Fibroblast of skin of right biceps (primary cell): ENCODE results near the gene PATE1.
A peak's percentile ranks its signal among the peaks of the same experiment; 100 is the strongest.
"Not testable (repeated sequence)": the region's sequence is repeated elsewhere in the genome, so short reads cannot be mapped to it uniquely, and the experiment has no call there.

Experiments
- DNase-seq: peaks from one replicate; pipeline ENCODE4 v3.0.0-alpha.2; 2013

The PATE1 gene, protein sequence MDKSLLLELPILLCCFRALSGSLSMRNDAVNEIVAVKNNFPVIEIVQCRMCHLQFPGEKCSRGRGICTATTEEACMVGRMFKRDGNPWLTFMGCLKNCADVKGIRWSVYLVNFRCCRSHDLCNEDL

DNA sequence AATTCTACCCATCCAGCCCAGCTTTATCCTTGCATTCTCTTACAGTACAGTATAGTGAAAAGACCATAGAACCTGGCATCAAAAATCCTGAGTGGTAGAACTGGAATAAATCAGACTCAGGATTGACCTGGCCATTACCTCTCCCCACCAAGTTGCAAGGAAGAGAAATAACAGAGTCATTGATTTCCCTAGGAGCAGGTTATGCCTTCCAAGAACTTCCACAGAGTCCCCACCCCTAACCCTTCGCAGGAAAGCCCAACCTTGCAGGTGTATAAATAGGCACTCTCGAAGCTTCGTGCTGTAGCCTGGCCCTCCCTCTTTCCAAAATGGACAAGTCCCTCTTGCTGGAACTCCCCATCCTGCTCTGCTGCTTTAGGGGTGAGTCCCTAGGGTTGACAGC is at the start of gene PATE1:
Gene PATE1 (plus strand): TSS at position 301 of the 400 bp plus-strand sequence. CDS start 26 bp downstream, at position 327.
- DNase-seq, result no peak

DNA sequence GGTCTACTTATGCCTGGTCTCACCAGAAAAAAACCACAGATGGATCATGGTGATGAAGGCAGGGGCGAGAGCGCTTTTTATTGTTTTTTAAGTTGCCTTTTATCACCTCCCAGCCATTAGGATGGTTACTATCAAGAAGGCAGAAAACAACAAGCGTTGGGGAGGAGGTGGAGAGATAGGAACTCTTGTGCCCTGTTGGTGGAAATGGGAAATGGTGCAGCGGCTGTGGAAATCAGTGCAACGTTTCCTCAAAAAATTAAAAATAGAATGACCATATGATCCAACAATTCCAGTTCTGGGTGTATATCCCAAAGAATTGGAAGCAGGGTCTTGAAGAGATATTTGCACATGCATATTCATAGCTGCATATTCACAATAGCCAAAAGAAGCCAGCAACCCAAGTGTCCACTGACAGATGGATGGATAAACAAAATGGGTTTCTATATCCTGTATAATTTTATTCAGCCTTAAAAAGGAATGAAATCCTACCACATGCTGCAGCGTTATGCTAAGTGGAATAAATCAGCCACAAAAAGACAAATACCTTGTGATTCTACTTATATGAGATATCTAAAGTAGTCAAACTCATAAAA is 45.0 kb upstream of the PATE1 start:
- DNase-seq, result no peak

GRCh38 chr11:125701858-125702621 is 44.0 kb upstream of the PATE1 start:
- no peak for DNase-seq

DNA sequence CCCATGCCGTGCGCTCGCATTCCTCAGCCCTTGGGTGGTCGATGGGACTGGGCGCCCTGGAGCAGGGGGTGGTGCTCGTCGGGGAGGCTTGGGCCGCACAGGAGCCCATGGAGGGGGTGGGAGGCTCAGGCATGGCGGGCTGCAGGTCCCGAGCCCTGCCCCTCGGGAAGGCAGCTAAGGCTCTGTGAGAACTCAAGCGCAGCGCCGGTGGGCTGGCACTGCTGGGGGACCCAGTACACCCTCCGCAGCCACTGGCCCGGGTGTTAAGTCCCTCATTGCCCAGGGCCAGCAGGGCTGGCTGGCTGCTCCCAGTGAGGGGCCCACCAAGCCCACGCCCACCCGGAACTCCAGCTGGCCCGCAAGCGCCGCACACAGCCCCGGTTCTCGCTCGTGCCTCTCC is 41.4 kb upstream of the PATE1 start:
- not testable (repeated sequence) for DNase-seq

- no peak for DNase-seq
Measured at GRCh38 chr11:125720781-125721180, 25.3 kb upstream of the PATE1 start.

GRCh38 chr11:125724125-125724524 is 22.0 kb upstream of the PATE1 start:
- no peak for DNase-seq

DNA sequence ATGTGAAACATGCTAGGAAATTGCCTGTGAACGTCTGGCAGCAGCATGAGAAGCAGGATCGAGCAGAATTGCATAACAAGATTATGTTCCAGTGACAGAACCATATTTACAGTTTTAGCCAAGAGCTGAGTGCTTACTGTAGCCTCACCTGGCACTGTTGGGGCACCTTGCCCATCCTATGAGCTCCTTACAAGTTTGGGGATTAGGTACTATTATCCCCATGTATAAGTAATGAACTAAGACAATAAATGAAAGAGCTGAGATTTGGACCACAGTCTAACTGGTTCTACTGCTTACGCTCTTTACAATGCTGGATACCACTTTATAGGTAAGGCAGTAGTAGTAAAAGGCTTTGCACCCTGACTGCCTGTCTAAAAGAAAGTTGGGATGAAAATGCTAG is 17.1 kb upstream of the PATE1 start:
- DNase-seq, result no peak

GRCh38 chr11:125740617-125741016 is 5.5 kb upstream of the PATE1 start:
- no peak for DNase-seq

- no peak for DNase-seq
Measured at GRCh38 chr11:125743681-125744080, 2.4 kb upstream of the PATE1 start.

DNA sequence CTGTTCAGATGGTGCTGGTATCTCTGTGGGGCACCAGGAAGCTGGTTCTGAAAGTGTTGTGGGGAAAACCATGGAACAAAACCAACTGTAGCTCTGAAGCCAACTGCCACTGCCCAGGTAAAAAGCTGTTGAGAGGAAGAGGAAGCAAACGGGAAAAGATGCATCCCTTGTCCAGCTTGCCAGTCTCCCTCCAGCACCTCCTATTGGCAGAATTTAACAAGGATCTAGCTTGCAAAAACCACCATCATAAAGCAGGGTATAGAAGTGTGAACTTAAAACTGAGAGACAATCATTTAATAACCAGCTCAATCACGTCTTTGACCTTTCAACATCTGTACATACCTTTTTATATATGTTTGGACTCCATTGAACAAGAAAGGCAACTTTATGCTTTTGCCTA is 4.5 kb downstream of the PATE1 start:
- no peak for DNase-seq

- DNase-seq, result no peak
Measured at GRCh38 chr11:125756050-125756449, 10.0 kb downstream of the PATE1 start.

- no peak for DNase-seq
Measured at GRCh38 chr11:125762445-125762844, 16.4 kb downstream of the PATE1 start.

GRCh38 chr11:125763483-125763882 is 17.4 kb downstream of the PATE1 start:
- no peak for DNase-seq

DNA sequence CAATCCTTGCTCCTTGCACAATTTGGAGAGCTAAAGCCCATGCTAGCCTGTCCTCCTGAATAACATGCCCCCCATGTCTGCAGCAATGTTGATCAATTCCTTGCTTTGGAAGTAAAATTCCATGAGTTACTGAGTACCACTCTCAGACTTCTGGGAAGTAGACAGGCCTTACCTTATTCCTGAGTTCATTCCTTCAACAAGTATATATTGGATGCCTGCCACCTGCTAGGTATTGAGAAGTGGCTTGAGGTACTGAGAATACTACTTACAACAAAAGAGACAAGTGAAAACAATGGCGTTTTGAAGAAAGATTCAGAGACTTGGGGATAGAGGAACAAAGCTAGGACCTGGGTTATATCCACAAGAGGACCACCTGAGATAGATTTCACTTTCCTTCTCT is 20.2 kb downstream of the PATE1 start:
- no peak for DNase-seq

DNA sequence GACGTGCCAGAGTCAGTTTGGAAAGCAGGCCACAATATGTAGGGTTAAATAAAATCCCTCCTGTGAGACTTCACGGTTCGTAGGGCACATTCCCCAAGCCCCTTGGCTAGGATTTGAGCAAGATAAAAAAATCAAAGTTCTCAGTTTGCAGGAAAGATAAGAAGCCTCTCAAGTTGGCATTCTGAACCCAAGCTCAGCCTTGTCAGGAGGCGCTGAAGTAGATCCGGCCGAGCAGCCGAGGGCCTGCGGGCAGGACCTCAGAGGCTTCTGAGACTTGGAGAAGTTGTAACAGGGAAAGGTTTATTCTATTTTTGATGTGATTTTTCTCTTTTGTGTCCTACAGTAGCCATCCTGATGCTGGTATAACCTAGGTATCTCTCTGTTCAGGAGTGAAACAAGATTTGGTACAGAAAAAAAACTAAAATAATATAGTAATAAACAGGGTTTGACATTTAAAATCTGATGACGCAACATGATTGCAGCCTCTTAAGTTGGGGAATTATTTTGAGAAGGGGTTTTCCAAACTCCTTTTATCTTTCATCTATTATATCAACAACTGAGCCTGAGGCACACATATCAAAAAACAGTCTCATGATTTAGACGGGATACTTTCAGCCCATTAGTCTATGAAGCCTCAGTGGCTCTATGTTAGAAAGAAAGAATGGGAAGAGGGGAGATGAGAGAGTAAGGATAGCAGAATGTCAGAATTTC is 22.4 kb downstream of the PATE1 start:
- DNase-seq, result no peak

DNA sequence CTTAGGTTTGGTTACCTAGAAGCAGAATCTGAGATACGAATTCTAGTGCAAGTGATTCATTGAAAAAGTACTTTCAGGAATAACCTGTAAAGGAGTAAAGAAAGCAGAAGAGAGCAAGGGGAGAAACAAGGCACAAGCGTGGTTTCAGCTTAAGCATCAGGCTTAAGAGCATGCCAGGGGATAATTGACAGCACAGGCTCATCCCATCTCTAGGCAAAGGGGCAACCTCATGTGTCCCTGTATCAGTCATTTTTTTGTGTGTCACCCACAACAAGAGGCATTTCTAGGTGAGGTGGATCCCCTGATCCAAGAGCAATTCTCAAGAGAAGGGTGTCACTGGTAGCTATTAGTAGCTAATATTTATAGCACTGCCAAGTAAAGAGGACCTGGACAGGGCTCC is 24.5 kb downstream of the PATE1 start:
- DNase-seq, result no peak

- peak; percentile 48 for DNase-seq
Measured at GRCh38 chr11:125772834-125773505, 26.9 kb downstream of the PATE1 start.

GRCh38 chr11:125773516-125773915 is 27.4 kb downstream of the PATE1 start:
- peak; percentile 3 for DNase-seq

- peak; percentile 10 for DNase-seq
Measured at GRCh38 chr11:125777309-125777708, 31.2 kb downstream of the PATE1 start.

- DNase-seq, result no peak
Measured at GRCh38 chr11:125778728-125779127, 32.6 kb downstream of the PATE1 start, which contains the start of gene PATE2. Gene PATE2, minus strand, starts transcription at chr11:125778828. Its CDS starts 55 bp downstream, at chr11:125778773.

DNA sequence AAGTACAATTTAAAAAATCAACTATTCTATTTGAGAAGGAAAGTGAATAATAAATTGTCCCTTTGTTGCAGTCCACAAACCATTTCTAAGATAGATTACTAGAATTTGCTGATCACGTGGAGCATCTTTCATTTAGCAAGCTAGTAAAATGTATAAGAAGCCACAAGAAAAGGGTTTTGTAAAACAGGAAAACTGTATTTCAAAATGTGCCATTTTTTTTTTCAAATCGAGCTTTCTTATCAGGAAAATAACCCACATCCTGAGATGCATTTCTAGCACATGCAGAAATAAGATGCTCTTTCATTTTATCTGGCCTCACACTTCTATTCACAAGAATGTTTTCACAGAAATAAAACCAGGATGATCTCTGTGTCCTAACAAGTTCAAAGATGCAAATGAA is 38.6 kb downstream of the PATE1 start:
- DNase-seq, result no peak

- no peak for DNase-seq
Measured at GRCh38 chr11:125787827-125788226, 41.7 kb downstream of the PATE1 start, which contains the start of gene PATE3. Gene PATE3, plus strand, starts transcription at chr11:125788127. Its CDS starts 25 bp downstream, at chr11:125788152.

DNA sequence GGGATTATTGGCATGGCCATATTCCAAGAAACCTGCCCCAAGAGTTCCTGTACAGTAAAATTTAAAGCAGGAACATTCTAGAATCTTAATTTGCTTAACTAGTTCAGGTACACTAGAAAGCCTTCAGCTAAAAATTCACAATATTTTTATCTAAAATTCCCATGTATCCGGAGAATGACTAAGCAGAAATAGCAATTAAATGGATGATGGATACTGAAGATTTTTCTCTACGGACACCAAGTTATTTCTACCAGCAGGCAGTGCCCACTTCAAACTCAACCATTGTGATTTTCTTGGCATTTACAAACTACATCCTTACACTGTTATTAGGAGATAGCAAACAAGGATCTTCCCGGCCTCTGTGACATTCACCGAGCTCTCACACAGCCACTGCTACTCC is 44.7 kb downstream of the PATE1 start:
- DNase-seq, result no peak
